Thymus (tissue), 11 donors: ENCODE measurements around the gene WDR55. TPM values are rescaled to one million over a fixed set of nuclear protein-coding genes. Genes with fewer than 3 reads are reported as not detected.
"Not testable (repeated sequence)": the region's sequence is repeated elsewhere in the genome, so short reads cannot be mapped to it uniquely, and the experiment has no call there.

Source experiments
- DNase-seq, 9 donors: peaks; one replicate each; pipeline ENCODE4 v3.0.0-alpha.2; 2013; ENCODE audit warnings: low spot score in 9 of 9, low read depth in 6 of 9, missing footprints in 1 of 9
- H3K27ac ChIP-seq, 2 donors: one replicate each; pipeline ENCODE4 v1.5.1; 2013; ENCODE audit warnings: control low read depth in 1 of 2, low read depth in 1 of 2, low read length in 1 of 2, mild to moderate bottlenecking in 1 of 2, moderate library complexity in 1 of 2
- H3K27me3 ChIP-seq, 2 donors: one replicate each; pipeline ENCODE4 v1.5.1; 2013; ENCODE audit warnings: low read length in 1 of 2; ENCODE audit not compliant: control insufficient read depth in 2 of 2, insufficient read depth in 1 of 2
- H3K36me3 ChIP-seq, 2 donors: one replicate each; pipeline ENCODE4 v1.5.1; 2013; ENCODE audit warnings: low read length in 1 of 2, mild to moderate bottlenecking in 1 of 2, moderate library complexity in 1 of 2; ENCODE audit not compliant: control insufficient read depth in 2 of 2, insufficient read depth in 2 of 2
- H3K4me1 ChIP-seq, 2 donors: one replicate each; pipeline ENCODE4 v1.5.1; 2013; ENCODE audit warnings: low read length in 2 of 2; ENCODE audit not compliant: control insufficient read depth in 2 of 2, insufficient read depth in 2 of 2
- H3K4me3 ChIP-seq, 2 donors: one replicate each; pipeline ENCODE4 v1.5.1; 2013; ENCODE audit warnings: low read length in 2 of 2, control low read depth in 1 of 2, mild to moderate bottlenecking in 1 of 2
- H3K9me3 ChIP-seq, 2 donors: one replicate each; pipeline ENCODE4 v1.5.1; 2013; ENCODE audit warnings: low read length in 1 of 2, mild to moderate bottlenecking in 1 of 2; ENCODE audit not compliant: control insufficient read depth in 2 of 2, insufficient read depth in 1 of 2
- WGBS: extraction: QIAGEN DNeasy Blood & Tissue Kit; methylation state at CpG from one replicate; pipeline ENCODE4 v1.1.7; 2013; 5-methylcytosine and 5-hydroxymethylcytosine counted together
- polyA plus RNA-seq: library from polyadenylated mRNA; stranded (reverse); fragments of 200-250 nt; gene quantifications from one replicate; pipeline ENCODE4 v1.2.3, GENCODE V29; 2013
- total RNA-seq: library from RNA; stranded (reverse); fragments of 120-200 nt; gene quantifications from one replicate; pipeline ENCODE4 v1.2.4, GENCODE V29; 2013
- donor health status: healthy.

WDR55 gene
- total and polyA plus RNA-seq, 2 donors: 9.7 to 24.0 TPM

GRCh38 chr5:140694276-140694675, 29.6 kb downstream of the WDR55 start:
- Histone ChIP-seq H3K27ac (no peak overlapping the region), H3K36me3 (peaks cover 59 to 65% of the 10 kb centered on the region in 2 donors), H3K27me3 (no peaks in the 10 kb centered on the region), H3K4me1 (peaks cover 6 to 8% of the 10 kb centered on the region in 2 donors), H3K9me3 (no peaks in the 10 kb centered on the region), H3K4me3 (no peak overlapping the region)
- 94% methylated on average over 5 of the region's 5 CpGs for WGBS
- DNase-seq: no peak

DNA sequence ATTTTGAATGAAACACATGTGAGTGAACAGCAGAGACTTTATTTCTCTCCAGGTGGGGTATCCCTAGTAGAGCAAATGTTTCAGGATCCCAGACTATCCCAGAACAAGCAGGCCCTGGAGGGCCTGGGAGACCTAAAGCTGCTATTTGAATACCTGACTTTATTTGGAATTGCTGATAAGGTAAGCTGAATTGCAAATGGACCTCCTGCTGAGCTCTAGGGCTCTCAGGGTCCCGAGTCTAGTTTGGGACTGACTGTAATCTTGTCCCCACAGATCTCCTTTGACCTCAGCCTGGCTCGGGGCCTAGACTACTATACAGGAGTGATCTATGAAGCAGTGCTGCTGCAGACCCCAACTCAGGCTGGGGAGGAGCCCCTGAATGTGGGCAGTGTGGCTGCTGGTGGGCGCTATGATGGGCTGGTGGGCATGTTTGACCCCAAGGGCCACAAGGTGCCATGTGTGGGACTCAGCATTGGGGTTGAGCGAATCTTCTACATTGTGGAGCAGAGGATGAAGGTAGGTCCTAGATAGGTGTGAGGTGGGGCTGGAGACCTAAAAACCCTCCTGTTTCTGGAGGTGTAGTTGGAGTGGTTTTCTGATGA, 32.3 kb downstream of the WDR55 start:
- Histone ChIP-seq H3K9me3 (no peaks in the 10 kb centered on the region), H3K4me3 (no peak overlapping the region), H3K27me3 (no peaks in the 10 kb centered on the region), H3K4me1 (peaks cover 4 to 10% of the 10 kb centered on the region in 2 donors), H3K36me3 (peaks cover 61 to 67% of the 10 kb centered on the region in 2 donors), H3K27ac (no peak overlapping the region)
- 97% methylated on average over 4 of the region's 4 CpGs for WGBS
- no peak for DNase-seq

- H3K4me3 ChIP-seq: peak within 1 kb of the TSS; percentile 60 to 67
- peak within 1 kb of the TSS; percentile 39 to 70 for H3K27ac ChIP-seq
- H3K9me3 ChIP-seq: no peaks in the 10 kb centered on the region
- H3K4me1 ChIP-seq: peaks cover 4 to 10% of the 10 kb centered on the region in 2 donors
- DNase-seq: peak; percentile 86 to 99 (median 95)
- no peaks in the 10 kb centered on the region for H3K27me3 ChIP-seq
- peaks cover 60 to 74% of the 10 kb centered on the region in 2 donors for H3K36me3 ChIP-seq
- 3% methylated on average over 44 of the region's 44 CpGs for WGBS
These were observed 35.8 kb downstream of the WDR55 start, which contains the start of gene ZMAT2 for GRCh38 chr5:140700177-140701144. TSS of gene ZMAT2 (plus strand) at chr5:140700447. CDS start at chr5:140700461, 14 bp downstream.

DNA sequence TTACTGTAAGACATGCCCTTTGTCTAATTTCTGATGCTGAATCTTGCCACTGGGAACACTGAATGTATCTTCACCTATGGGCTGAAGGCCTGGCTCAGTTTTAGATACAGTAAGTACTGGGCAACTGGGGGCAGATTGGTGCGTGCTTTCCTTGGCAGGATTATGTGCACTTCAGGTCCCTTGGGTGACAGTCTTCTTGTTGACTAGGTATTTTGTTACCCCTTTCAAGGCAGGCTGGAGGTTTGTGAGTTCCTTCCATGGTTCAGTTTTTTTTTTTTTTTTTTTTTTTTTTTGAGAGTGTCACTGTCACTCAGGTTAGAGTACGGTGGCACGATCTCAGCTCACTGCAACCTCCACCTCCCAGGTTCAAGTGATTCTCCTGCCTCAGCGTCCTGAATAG, 43.1 kb downstream of the WDR55 start:
- Histone ChIP-seq H3K36me3 (peaks cover 35 to 42% of the 10 kb centered on the region in 2 donors), H3K27me3 (no peaks in the 10 kb centered on the region), H3K4me1 (peaks cover 0 to 3% of the 10 kb centered on the region in 2 donors), H3K4me3 (no peak overlapping the region), H3K9me3 (no peaks in the 10 kb centered on the region), H3K27ac (no peak overlapping the region)
- 95% methylated on average over 4 of the region's 4 CpGs for WGBS
- no peak for DNase-seq

DNA sequence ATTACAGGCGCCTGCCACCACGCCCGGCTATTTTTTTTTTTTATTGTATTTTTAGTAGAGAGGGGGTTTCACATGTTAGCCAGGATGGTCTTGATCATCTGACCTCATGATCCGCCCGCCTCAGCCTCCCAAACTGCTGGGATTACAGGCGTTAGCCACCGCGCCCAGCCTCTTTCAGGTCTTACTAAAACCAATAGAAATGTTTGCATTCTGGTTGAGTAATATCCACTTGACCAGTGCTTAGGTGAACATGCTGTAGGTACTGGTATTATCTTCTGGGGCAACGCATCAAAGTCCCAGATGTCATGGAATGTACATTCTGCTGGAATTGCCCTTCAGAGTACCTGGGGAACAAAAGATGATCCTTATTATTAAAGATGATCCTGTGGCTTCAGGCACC, 44.1 kb downstream of the WDR55 start:
- H3K27me3 ChIP-seq, H3K27ac ChIP-seq, H3K4me3 ChIP-seq, H3K9me3 ChIP-seq, H3K4me1 ChIP-seq, DNase-seq: not testable (repeated sequence)
- H3K36me3 ChIP-seq: peaks cover 25 to 34% of the 10 kb centered on the region in 2 donors
- WGBS: 96% methylated on average over 9 of the region's 9 CpGs

DNA sequence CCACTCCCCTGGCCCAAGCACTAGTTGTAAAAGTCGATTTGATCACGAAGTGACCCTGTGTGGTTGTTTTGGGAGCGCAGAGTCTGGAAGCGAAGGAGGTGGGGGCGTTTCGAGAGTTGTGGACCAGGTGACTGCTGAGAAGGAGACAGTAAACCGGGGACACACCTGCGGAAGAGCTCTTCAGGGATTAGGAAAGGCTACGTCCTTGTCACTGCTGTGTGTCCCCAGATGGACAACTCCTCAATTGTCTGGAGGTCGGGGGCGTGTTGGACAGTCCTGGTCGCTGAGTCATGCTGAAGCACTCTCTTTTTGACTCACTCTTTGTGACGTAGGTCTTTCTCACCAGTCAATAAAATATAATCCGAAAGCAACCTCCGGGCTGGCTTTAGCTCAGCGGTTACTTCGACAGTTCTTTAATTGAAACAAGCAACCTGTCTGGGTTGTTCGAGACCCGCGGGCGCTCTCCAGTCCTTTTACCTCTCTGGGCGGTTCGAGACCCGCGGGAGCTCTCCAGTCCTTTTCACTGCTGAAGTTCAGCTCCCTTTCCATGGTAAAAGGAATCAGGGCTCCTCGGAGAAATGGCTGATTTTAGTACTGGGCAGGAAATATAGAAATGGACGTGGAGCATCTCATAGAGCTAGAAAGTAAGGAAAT, 46.3 kb downstream of the WDR55 start:
- WGBS: under 1% methylated on average over 27 of the region's 27 CpGs
- Histone ChIP-seq H3K27ac (peak overlapping the region; percentile 81 to 92), H3K9me3 (no peaks in the 10 kb centered on the region), H3K36me3 (peaks cover 8 to 14% of the 10 kb centered on the region in 2 donors), H3K4me1 (peaks cover 0 to 3% of the 10 kb centered on the region in 2 donors), H3K4me3 (peak overlapping the region; percentile 64 to 75), H3K27me3 (no peaks in the 10 kb centered on the region)
- peak; percentile 42 to 88 (median 68) for DNase-seq

DNA sequence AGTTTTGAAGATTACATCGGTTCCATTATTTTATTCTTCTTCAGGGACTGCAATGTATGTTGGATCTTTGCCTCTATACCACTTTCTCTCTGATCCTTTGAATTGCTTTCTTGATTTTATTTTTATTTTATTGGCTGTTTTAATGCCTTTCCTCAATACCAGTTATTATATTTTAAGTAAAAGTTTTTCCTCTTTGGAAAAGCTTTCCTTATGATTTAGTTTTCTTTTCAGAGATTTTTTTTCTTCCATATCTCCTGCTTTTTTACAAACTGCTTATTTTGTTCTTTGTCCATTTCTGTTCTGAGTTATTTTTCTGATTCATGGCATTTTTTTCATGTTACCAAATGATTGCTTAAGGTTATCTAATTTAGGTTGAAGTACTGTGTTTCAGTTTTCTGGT, 47.1 kb downstream of the WDR55 start:
- H3K36me3 ChIP-seq: peaks cover 6 to 9% of the 10 kb centered on the region in 2 donors
- no peaks in the 10 kb centered on the region for H3K9me3 ChIP-seq
- no peaks in the 10 kb centered on the region for H3K27me3 ChIP-seq
- no peak overlapping the region for H3K4me3 ChIP-seq
- H3K27ac ChIP-seq: no peak overlapping the region
- 86% methylated on average over 1 of the region's 1 CpG for WGBS
- peaks cover 0 to 3% of the 10 kb centered on the region in 2 donors for H3K4me1 ChIP-seq
- DNase-seq: no peak

- Histone ChIP-seq H3K27ac (no peak overlapping the region), H3K27me3 (no peaks in the 10 kb centered on the region), H3K9me3 (no peaks in the 10 kb centered on the region), H3K4me3 (no peak overlapping the region), H3K36me3 (no peaks in the 10 kb centered on the region), H3K4me1 (peaks cover 0 to 3% of the 10 kb centered on the region in 2 donors)
- DNase-seq: no peak
- 94% methylated on average over 1 of the region's 1 CpG for WGBS
These were observed 48.9 kb downstream of the WDR55 start for GRCh38 chr5:140713562-140714094.
